ENCODE data around the gene REC114. TPM values are rescaled to one million over a fixed set of nuclear protein-coding genes. Genes with fewer than 3 reads are reported as not detected.

REC114 gene
- total RNA-seq, 1 experiment from 2014 or later = not detected

DNA sequence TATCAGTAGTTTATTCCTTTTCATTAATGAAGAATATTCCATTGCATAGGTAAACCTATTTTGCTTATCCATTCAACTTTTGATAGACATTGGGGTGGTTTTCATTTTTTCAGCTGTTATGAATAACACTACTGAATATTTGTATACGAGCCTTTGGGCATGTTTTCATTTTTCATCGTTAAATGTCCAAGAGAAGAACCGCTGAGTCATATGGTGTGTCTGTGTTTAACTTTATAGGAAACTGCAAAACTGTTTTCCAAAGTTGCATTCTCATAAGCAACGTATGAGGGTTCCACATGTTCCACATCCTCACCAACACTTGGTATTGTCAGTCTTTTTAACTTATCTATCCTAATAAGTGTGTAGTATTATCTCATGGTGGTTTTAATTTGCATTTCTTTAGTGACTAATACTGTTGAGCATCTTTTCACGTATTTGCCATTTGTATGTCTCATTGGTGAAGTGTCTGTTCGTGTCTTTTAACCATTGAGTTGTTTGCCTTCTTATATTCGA lies 33.8 kb downstream of the REC114 start:
- no peak overlapping the region for H3K27ac Mint-ChIP-seq

More for the DNA sequence above, 33.8 kb downstream of the REC114 start:
- ATAC-seq (no peak), DNase-seq (ENCODE audit: low spot score) (no peak)
- POLR2A ChIA-PET = no interaction called here
- H3K9me3 Mint-ChIP-seq = peaks cover 12% of the 10 kb centered on the region
- CTCF ChIA-PET = no interaction called here
- H3K4me3 Mint-ChIP-seq = no peak overlapping the region
- no peaks in the 10 kb centered on the region for H3K4me1 Mint-ChIP-seq
- no peaks in the 10 kb centered on the region for H3K36me3 Mint-ChIP-seq
- no peak for TF ChIP-seq ZNF416 (CRISPR knock-in tag; IDR thresholded peaks at IDR 0.05)
- TF ChIP-seq ZNF396 (CRISPR knock-in tag; IDR thresholded peaks at IDR 0.05; ENCODE audit: borderline replicate concordance) = no peak
- no peak for TF ChIP-seq NR2C2 (CRISPR knock-in tag; IDR thresholded peaks at IDR 0.05)
- no peak for TF ChIP-seq NFYB (CRISPR knock-in tag; conservative IDR thresholded peaks at IDR 0.05; ENCODE audit: low read depth)
- TF ChIP-seq ZNF138 (CRISPR knock-in tag; conservative IDR thresholded peaks at IDR 0.05) = no peak
- TF ChIP-seq CREM (CRISPR knock-in tag; IDR thresholded peaks at IDR 0.05) = no peak
- TF ChIP-seq, protein P1, sequence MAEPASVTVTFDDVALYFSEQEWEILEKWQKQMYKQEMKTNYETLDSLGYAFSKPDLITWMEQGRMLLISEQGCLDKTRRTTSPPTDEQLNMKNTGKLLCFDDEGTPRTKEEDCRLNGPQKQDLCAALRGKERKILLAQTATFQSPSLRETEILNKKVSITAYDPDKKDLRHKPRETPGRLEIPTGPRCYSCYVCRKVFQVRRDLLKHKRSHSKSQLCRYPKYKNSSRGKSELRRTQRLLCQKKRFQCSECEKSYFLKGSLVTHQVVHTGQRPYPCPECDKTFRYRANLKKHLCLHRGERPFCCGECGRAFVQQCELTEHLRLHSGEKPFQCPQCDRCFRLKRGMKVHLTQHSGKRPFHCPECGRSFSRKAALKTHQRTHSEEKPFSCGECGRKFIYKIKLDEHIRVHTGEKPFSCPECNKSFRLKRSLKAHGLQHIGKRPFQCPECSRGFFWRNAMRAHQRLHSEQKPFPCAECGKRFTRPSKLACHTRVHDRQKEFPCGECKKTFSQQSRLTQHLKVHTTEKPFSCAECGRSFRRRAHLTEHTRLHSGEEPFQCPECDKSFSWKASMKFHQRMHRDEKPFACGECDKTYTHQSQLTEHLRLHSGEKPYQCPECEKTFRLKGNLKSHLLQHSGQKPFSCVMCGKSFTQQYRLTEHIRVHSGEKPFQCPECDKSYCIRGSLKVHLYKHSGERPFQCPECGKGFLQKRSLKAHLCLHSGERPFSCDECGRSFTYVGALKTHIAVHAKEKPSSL (CRISPR knock-in tag; conservative IDR thresholded peaks at IDR 0.05) = no peak
- TF ChIP-seq ZNF671 (CRISPR knock-in tag; IDR thresholded peaks at IDR 0.05) = no peak
- TF ChIP-seq ARID4B (CRISPR knock-in tag; IDR thresholded peaks at IDR 0.05; ENCODE audit: borderline replicate concordance) = no peak
- TF ChIP-seq, protein P2, sequence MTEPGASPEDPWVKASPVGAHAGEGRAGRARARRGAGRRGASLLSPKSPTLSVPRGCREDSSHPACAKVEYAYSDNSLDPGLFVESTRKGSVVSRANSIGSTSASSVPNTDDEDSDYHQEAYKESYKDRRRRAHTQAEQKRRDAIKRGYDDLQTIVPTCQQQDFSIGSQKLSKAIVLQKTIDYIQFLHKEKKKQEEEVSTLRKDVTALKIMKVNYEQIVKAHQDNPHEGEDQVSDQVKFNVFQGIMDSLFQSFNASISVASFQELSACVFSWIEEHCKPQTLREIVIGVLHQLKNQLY (CRISPR knock-in tag; IDR thresholded peaks at IDR 0.05) = no peak
- no peak for TF ChIP-seq CREB1 (CRISPR knock-in tag; IDR thresholded peaks at IDR 0.05)
- TF ChIP-seq E2F1 (CRISPR knock-in tag; IDR thresholded peaks at IDR 0.05) = no peak
- TF ChIP-seq, protein P3, sequence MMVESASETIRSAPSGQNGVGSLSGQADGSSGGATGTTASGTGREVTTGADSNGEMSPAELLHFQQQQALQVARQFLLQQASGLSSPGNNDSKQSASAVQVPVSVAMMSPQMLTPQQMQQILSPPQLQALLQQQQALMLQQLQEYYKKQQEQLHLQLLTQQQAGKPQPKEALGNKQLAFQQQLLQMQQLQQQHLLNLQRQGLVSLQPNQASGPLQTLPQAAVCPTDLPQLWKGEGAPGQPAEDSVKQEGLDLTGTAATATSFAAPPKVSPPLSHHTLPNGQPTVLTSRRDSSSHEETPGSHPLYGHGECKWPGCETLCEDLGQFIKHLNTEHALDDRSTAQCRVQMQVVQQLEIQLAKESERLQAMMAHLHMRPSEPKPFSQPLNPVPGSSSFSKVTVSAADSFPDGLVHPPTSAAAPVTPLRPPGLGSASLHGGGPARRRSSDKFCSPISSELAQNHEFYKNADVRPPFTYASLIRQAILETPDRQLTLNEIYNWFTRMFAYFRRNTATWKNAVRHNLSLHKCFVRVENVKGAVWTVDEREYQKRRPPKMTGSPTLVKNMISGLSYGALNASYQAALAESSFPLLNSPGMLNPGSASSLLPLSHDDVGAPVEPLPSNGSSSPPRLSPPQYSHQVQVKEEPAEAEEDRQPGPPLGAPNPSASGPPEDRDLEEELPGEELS (CRISPR knock-in tag; IDR thresholded peaks at IDR 0.05) = no peak
- TF ChIP-seq, protein P4, sequence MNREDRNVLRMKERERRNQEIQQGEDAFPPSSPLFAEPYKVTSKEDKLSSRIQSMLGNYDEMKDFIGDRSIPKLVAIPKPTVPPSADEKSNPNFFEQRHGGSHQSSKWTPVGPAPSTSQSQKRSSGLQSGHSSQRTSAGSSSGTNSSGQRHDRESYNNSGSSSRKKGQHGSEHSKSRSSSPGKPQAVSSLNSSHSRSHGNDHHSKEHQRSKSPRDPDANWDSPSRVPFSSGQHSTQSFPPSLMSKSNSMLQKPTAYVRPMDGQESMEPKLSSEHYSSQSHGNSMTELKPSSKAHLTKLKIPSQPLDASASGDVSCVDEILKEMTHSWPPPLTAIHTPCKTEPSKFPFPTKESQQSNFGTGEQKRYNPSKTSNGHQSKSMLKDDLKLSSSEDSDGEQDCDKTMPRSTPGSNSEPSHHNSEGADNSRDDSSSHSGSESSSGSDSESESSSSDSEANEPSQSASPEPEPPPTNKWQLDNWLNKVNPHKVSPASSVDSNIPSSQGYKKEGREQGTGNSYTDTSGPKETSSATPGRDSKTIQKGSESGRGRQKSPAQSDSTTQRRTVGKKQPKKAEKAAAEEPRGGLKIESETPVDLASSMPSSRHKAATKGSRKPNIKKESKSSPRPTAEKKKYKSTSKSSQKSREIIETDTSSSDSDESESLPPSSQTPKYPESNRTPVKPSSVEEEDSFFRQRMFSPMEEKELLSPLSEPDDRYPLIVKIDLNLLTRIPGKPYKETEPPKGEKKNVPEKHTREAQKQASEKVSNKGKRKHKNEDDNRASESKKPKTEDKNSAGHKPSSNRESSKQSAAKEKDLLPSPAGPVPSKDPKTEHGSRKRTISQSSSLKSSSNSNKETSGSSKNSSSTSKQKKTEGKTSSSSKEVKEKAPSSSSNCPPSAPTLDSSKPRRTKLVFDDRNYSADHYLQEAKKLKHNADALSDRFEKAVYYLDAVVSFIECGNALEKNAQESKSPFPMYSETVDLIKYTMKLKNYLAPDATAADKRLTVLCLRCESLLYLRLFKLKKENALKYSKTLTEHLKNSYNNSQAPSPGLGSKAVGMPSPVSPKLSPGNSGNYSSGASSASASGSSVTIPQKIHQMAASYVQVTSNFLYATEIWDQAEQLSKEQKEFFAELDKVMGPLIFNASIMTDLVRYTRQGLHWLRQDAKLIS (CRISPR knock-in tag; IDR thresholded peaks at IDR 0.05; ENCODE audit: borderline replicate concordance) = no peak
- no peak for TF ChIP-seq ZNF263 (CRISPR knock-in tag; IDR thresholded peaks at IDR 0.05; ENCODE audit: low read depth)
- TF ChIP-seq MYBL2 (CRISPR knock-in tag; IDR thresholded peaks at IDR 0.05) = no peak
- TF ChIP-seq ATF3 (CRISPR knock-in tag; conservative IDR thresholded peaks at IDR 0.05) = no peak
- no peak for TF ChIP-seq ZNF532 (CRISPR knock-in tag; IDR thresholded peaks at IDR 0.05; ENCODE audit: borderline replicate concordance)
- H3K27me3 Mint-ChIP-seq (ENCODE audit: low read depth) = no peaks in the 10 kb centered on the region
